HFFc6 (cell line): ENCODE data around the gene PPP4R2. TPM values are rescaled to one million over a fixed set of nuclear protein-coding genes. Genes with fewer than 3 reads are reported as not detected.
A peak's percentile ranks its signal among the peaks of the same experiment; 100 is the strongest.
"Not testable (repeated sequence)": the region's sequence is repeated elsewhere in the genome, so short reads cannot be mapped to it uniquely, and the experiment has no call there.

Experiments
- DNase-seq: peaks from one replicate; pipeline ENCODE4 v3.0.0-alpha.2; 2018
- H3K27ac Mint-ChIP-seq: 2 replicates; pipeline ENCODE4 v1.8.0; 2020; ENCODE audit warnings: mild to moderate bottlenecking, mixed read lengths
- H3K27me3 Mint-ChIP-seq: 2 replicates; pipeline ENCODE4 v1.8.0; 2021; ENCODE audit warnings: mild to moderate bottlenecking, moderate library complexity, mixed read lengths; ENCODE audit not compliant: insufficient read depth
- H3K36me3 Mint-ChIP-seq: 2 replicates; pipeline ENCODE4 v1.8.0; 2021; ENCODE audit warnings: low read depth, mixed read lengths
- H3K4me1 Mint-ChIP-seq: 2 replicates; pipeline ENCODE4 v1.8.0; 2020; ENCODE audit warnings: low read depth, mixed read lengths
- H3K4me3 Mint-ChIP-seq: 2 replicates; pipeline ENCODE4 v1.8.0; 2020; ENCODE audit warnings: mild to moderate bottlenecking, moderate library complexity, mixed read lengths
- H3K9me3 Mint-ChIP-seq: 2 replicates; pipeline ENCODE4 v1.8.0; 2020; ENCODE audit warnings: mild to moderate bottlenecking, mixed read lengths
- total RNA-seq, 6 experiments: library from RNA; stranded (reverse); fragmentation: NEBNext Ultra II Directional; extraction: Animal tissue kit (Norgen Biotek cat#: 25700); gene quantifications; 2 replicates in 1 of 6; 3 replicates in 5 of 6; pipeline ENCODE4 v1.2.3, GENCODE V29; 2021
- TF ChIP-seq, protein P1 (sequence below): fragments of 200-600 bp; sonication (generic); IDR thresholded peaks from 2 replicates; pipeline ENCODE4 v1.5.0; 2021; ENCODE audit warnings: antibody characterized with exemption, mild to moderate bottlenecking

Gene PPP4R2
- total RNA-seq, 6 experiments from 2014 or later, result 72.4 to 84.3 (median 79.4) TPM

DNA sequence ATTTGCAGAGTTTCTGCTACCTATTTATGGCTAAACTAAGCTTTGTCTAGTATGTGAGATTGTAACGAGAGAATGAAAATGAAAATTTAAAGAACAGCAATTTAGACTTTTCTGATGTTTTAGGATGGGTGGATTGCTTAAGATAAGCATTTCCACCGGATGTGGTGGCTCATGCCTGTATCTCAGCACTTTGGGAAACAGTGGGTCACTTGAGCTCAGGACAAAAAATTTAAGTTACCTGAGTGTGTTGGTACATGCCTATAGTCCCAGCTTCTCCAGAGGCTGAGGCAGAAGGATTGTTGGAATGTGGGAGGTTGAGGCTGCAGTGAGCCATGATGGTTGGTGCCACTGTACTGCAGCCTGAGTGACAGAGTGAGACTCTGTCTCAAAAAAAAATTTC lies 3.3 kb downstream of the PPP4R2 start:
- no peak for DNase-seq
- no peaks in the 10 kb centered on the region for H3K27me3 Mint-ChIP-seq
- H3K4me1 Mint-ChIP-seq, result peaks cover 47% of the 10 kb centered on the region
- H3K4me3 Mint-ChIP-seq, result peak overlapping the region; percentile 89
- H3K27ac Mint-ChIP-seq, result peak overlapping the region; percentile 52; the same call in 1 of the 2 replicates
- H3K9me3 Mint-ChIP-seq, result no peaks in the 10 kb centered on the region
- TF ChIP-seq, protein P1, sequence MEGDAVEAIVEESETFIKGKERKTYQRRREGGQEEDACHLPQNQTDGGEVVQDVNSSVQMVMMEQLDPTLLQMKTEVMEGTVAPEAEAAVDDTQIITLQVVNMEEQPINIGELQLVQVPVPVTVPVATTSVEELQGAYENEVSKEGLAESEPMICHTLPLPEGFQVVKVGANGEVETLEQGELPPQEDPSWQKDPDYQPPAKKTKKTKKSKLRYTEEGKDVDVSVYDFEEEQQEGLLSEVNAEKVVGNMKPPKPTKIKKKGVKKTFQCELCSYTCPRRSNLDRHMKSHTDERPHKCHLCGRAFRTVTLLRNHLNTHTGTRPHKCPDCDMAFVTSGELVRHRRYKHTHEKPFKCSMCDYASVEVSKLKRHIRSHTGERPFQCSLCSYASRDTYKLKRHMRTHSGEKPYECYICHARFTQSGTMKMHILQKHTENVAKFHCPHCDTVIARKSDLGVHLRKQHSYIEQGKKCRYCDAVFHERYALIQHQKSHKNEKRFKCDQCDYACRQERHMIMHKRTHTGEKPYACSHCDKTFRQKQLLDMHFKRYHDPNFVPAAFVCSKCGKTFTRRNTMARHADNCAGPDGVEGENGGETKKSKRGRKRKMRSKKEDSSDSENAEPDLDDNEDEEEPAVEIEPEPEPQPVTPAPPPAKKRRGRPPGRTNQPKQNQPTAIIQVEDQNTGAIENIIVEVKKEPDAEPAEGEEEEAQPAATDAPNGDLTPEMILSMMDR, result no peak
- H3K36me3 Mint-ChIP-seq, result peaks cover 44% of the 10 kb centered on the region

GRCh38 chr3:73003050-73003449 lies 6.4 kb downstream of the PPP4R2 start:
- not testable (repeated sequence) for H3K27me3 Mint-ChIP-seq, H3K27ac Mint-ChIP-seq, H3K4me3 Mint-ChIP-seq, H3K9me3 Mint-ChIP-seq, DNase-seq
- Mint-ChIP-seq H3K36me3 (peaks cover 59% of the 10 kb centered on the region), H3K4me1 (peaks cover 51% of the 10 kb centered on the region)

DNA sequence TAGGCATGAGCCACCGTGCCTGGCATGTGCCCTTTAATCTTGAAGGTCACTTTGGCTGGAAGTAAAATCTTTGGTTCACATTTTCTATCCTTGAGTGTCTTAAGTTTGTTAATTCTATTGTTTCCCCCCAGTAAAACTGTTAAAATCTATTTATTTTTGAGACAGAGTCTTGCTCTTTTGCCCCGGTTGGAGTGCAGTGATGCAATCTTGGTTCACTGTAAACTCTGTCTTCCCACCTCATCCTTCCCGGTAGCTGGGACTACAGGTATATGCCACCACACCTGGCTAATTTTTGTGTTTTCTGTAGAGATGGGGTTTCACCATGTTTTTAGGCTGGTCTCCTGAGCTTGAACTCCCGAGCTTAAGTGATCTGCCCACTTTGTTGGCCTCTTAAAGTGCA lies 7.7 kb downstream of the PPP4R2 start:
- Mint-ChIP-seq H3K27ac (no peak overlapping the region; the same call in 1 of the 2 replicates), H3K4me3 (peak overlapping the region; percentile 9; the same call in 1 of the 2 replicates), H3K27me3 (no peaks in the 10 kb centered on the region), H3K4me1 (peaks cover 53% of the 10 kb centered on the region), H3K36me3 (peaks cover 51% of the 10 kb centered on the region), H3K9me3 (no peaks in the 10 kb centered on the region)
- TF ChIP-seq, protein P1, result no peak
- no peak for DNase-seq

GRCh38 chr3:73007992-73008712 lies 11.5 kb downstream of the PPP4R2 start:
- Mint-ChIP-seq H3K4me1 (peaks cover 51% of the 10 kb centered on the region), H3K4me3 (no peak overlapping the region), H3K27me3 (no peaks in the 10 kb centered on the region), H3K27ac (no peak overlapping the region), H3K36me3 (peaks cover 46% of the 10 kb centered on the region), H3K9me3 (no peaks in the 10 kb centered on the region)
- TF ChIP-seq, protein P1, result no peak
- DNase-seq, result no peak

DNA sequence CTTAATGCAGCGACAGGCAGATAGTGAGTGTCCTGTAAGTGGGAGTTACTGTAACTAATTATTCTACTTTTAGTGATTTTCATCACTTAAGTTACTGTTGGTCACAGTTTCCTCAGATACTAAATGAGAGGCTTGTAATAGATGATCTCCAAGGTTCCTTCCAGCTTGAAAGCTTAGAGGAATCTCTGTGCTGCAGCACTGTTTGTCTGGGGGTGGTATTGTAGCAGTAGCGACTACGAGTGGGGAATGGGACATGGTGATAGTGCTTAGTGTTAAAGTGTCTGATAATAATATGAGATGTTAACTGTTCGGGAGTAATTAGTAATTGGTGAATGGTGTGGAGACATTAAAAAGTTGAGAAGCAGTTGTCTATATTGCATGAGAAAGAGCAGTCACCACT lies 12.4 kb downstream of the PPP4R2 start:
- DNase-seq, result no peak
- Mint-ChIP-seq H3K27me3 (no peaks in the 10 kb centered on the region), H3K27ac (no peak overlapping the region), H3K4me3 (no peak overlapping the region), H3K4me1 (peaks cover 49% of the 10 kb centered on the region), H3K36me3 (peaks cover 43% of the 10 kb centered on the region), H3K9me3 (no peaks in the 10 kb centered on the region)
- TF ChIP-seq, protein P1, result no peak

- Mint-ChIP-seq H3K27ac (no peak overlapping the region), H3K27me3 (no peaks in the 10 kb centered on the region), H3K36me3 (peaks cover 35% of the 10 kb centered on the region), H3K4me3 (no peak overlapping the region), H3K4me1 (peaks cover 49% of the 10 kb centered on the region), H3K9me3 (no peaks in the 10 kb centered on the region)
- TF ChIP-seq, protein P1, result no peak
- no peak for DNase-seq
Observed at GRCh38 chr3:73009750-73010149, 13.1 kb downstream of the PPP4R2 start.
